Panc1 (cell line): ENCODE data around the gene DENND2A. TPM values are rescaled to one million over a fixed set of nuclear protein-coding genes. Genes with fewer than 3 reads are reported as not detected.

Source experiments
- ATAC-seq: fragments of 200-7000 bp; cut with Tn5 transposase; 2 replicates; pipeline ENCODE4 v1.9.1; 2020; ENCODE audit warnings: mild to moderate bottlenecking, moderate library complexity
- BruUV-seq: library from RNA; stranded (reverse); fragments of 400-500 nt; replicated peaks from 2 replicates; lab custom pipeline; 2021; lab: Mats Ljungman, UMichigan
- CTCF ChIA-PET: fragments of 300-600 bp; sonication (Branson Sonifier 250); formaldehyde crosslinking; loops from one replicate; lab custom pipeline; 2022; ENCODE audit warnings: antibody characterized with exemption; lab: Charles Lee
- POLR2A ChIA-PET: fragments of 300-600 bp; sonication (Branson Sonifier 250); formaldehyde crosslinking; loops from one replicate; lab custom pipeline; 2022; ENCODE audit warnings: antibody characterized with exemption; lab: Charles Lee
- DNase-seq: peaks from one replicate; pipeline ENCODE4 v3.0.0-alpha.2; 2010; ENCODE audit warnings: low read depth, low spot score
- H3K27ac ChIP-seq: 2 replicates; pipeline ENCODE4 v1.5.1; 2011; ENCODE audit warnings: mild to moderate bottlenecking, low read length, inconsistent platforms
- H3K27me3 ChIP-seq: fragments of 200-500 bp; sonication (Bioruptor generic); 2 replicates; pipeline ENCODE4 v1.6.0; 2014; ENCODE audit warnings: low read length, inconsistent platforms; ENCODE audit not compliant: control insufficient read depth, insufficient read depth
- H3K36me3 ChIP-seq: fragments of 200-500 bp; sonication (Bioruptor generic); 2 replicates; pipeline ENCODE4 v1.5.1; 2014; ENCODE audit warnings: inconsistent platforms, mild to moderate bottlenecking, low read length, moderate library complexity; ENCODE audit not compliant: control insufficient read depth, insufficient read depth
- H3K4me1 ChIP-seq: 2 replicates; pipeline ENCODE4 v1.5.1; 2011; ENCODE audit warnings: inconsistent platforms, mild to moderate bottlenecking, low read length, moderate library complexity; ENCODE audit not compliant: control insufficient read depth, insufficient read depth
- H3K4me3 ChIP-seq, 2 experiments: 2 replicates each; pipeline ENCODE4 v1.5.1; 2011 to 2012; ENCODE audit warnings: low read depth in 2 of 2, low read length in 2 of 2, mild to moderate bottlenecking in 2 of 2, inconsistent platforms in 1 of 2, moderate library complexity in 1 of 2
- H3K9me3 ChIP-seq: fragments of 200-500 bp; sonication (Bioruptor generic); 2 replicates; pipeline ENCODE4 v1.5.1; 2014; ENCODE audit warnings: low read depth, mild to moderate bottlenecking, inconsistent platforms, low read length, moderate library complexity; ENCODE audit not compliant: control insufficient read depth, insufficient read depth
- POLR2AphosphoS5 ChIP-seq: IDR thresholded peaks from 2 replicates; pipeline ENCODE4 v1.6.1; 2012; ENCODE audit warnings: mild to moderate bottlenecking, low read depth, low read length, moderate library complexity
- SIN3A ChIP-seq: IDR thresholded peaks from 2 replicates; pipeline ENCODE4 v1.6.1; 2012; ENCODE audit warnings: low read depth, mild to moderate bottlenecking, low read length, moderate library complexity, borderline replicate concordance; ENCODE audit not compliant: insufficient read depth
- TCF7L2 ChIP-seq: IDR thresholded peaks from 2 replicates; pipeline ENCODE4 v1.6.1; 2011; ENCODE audit warnings: mild to moderate bottlenecking, low read depth, low read length, inconsistent platforms
- in situ Hi-C: cut with HindIII; loops from 2 replicates; pipeline ENCODE4 v1.10.0; 2016; ENCODE audit warnings: low sequenced_read_pairs, low pct_unique_long_range_greater_than_20kb
- intact Hi-C: fragments of 100-400 bp; cut with micrococcal nuclease; formaldehyde crosslinking; loops from one replicate; pipeline ENCODE4 v1.10.0; 2022; ENCODE audit not compliant: unreplicated experiment
- total RNA-seq: library from RNA; stranded (reverse); gene quantifications from one replicate; pipeline ENCODE4 v1.2.1, GENCODE V29; 2021; ENCODE audit not compliant: unreplicated experiment
- TF ChIP-seq, protein P1 (sequence below), 2 experiments: IDR thresholded peaks; 2 replicates each; pipeline ENCODE4 v1.6.1; 2011 to 2012; ENCODE audit warnings: low read depth in 2 of 2, control low read depth in 1 of 2, low read length in 1 of 2, mild to moderate bottlenecking in 1 of 2, moderate library complexity in 1 of 2; ENCODE audit not compliant: insufficient read depth in 1 of 2
- TF ChIP-seq, protein P2 (sequence below): fragments of 450-650 bp; IDR thresholded peaks from 2 replicates; pipeline ENCODE4 v1.5.1; 2017; ENCODE audit warnings: mild to moderate bottlenecking

DENND2A gene
- total RNA-seq, 1 experiment from 2014 or later, result 1.4 TPM

DNA sequence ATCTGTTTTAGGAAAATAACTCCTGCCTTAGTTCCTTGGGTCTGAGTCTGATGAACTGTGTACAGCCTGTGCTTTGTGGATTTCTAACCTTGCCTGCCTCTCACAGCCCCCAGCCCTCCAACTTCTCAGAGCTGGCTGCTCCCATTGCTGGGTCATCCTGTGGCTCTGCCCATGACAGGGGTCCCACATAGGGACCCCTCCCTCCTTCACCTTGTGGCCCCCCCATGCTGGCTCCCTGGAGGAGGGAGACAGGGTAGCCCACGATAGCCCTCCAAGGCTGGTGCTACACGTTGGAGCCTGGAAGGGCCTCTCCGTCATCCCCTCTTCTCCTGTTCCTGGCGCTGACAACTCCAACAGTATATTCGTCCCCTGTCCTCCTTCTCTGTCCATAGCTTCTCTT is 2.8 kb upstream of the DENND2A start:
- in situ Hi-C loops, result no loop called here
- DNase-seq (no peak), ATAC-seq (no peak)
- H3K27me3 ChIP-seq, result peaks cover 3% of the 10 kb centered on the region; the same call in 1 of the 2 replicates
- no peaks in the 10 kb centered on the region for H3K9me3 ChIP-seq
- ChIA-PET CTCF (no interaction called here), POLR2A (no interaction called here)
- no peak overlapping the region for H3K4me3 ChIP-seq
- no peaks in the 10 kb centered on the region for H3K4me1 ChIP-seq
- no TSS peak for BruUV-seq
- intact Hi-C loops, result no loop called here
- no peak overlapping the region for H3K27ac ChIP-seq
- TF ChIP-seq, protein P1, sequence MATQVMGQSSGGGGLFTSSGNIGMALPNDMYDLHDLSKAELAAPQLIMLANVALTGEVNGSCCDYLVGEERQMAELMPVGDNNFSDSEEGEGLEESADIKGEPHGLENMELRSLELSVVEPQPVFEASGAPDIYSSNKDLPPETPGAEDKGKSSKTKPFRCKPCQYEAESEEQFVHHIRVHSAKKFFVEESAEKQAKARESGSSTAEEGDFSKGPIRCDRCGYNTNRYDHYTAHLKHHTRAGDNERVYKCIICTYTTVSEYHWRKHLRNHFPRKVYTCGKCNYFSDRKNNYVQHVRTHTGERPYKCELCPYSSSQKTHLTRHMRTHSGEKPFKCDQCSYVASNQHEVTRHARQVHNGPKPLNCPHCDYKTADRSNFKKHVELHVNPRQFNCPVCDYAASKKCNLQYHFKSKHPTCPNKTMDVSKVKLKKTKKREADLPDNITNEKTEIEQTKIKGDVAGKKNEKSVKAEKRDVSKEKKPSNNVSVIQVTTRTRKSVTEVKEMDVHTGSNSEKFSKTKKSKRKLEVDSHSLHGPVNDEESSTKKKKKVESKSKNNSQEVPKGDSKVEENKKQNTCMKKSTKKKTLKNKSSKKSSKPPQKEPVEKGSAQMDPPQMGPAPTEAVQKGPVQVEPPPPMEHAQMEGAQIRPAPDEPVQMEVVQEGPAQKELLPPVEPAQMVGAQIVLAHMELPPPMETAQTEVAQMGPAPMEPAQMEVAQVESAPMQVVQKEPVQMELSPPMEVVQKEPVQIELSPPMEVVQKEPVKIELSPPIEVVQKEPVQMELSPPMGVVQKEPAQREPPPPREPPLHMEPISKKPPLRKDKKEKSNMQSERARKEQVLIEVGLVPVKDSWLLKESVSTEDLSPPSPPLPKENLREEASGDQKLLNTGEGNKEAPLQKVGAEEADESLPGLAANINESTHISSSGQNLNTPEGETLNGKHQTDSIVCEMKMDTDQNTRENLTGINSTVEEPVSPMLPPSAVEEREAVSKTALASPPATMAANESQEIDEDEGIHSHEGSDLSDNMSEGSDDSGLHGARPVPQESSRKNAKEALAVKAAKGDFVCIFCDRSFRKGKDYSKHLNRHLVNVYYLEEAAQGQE (IDR thresholded peaks at IDR 0.05; ENCODE audit: insufficient read depth in 1 of 2, low read depth in 2 of 2, low read length in 1 of 2), result no peak
- TF ChIP-seq SIN3A (no peak), TCF7L2 (no peak), POLR2AphosphoS5 (no peak)
- TF ChIP-seq, protein P2, sequence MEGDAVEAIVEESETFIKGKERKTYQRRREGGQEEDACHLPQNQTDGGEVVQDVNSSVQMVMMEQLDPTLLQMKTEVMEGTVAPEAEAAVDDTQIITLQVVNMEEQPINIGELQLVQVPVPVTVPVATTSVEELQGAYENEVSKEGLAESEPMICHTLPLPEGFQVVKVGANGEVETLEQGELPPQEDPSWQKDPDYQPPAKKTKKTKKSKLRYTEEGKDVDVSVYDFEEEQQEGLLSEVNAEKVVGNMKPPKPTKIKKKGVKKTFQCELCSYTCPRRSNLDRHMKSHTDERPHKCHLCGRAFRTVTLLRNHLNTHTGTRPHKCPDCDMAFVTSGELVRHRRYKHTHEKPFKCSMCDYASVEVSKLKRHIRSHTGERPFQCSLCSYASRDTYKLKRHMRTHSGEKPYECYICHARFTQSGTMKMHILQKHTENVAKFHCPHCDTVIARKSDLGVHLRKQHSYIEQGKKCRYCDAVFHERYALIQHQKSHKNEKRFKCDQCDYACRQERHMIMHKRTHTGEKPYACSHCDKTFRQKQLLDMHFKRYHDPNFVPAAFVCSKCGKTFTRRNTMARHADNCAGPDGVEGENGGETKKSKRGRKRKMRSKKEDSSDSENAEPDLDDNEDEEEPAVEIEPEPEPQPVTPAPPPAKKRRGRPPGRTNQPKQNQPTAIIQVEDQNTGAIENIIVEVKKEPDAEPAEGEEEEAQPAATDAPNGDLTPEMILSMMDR, result no peak
- H3K36me3 ChIP-seq, result no peaks in the 10 kb centered on the region

DNA sequence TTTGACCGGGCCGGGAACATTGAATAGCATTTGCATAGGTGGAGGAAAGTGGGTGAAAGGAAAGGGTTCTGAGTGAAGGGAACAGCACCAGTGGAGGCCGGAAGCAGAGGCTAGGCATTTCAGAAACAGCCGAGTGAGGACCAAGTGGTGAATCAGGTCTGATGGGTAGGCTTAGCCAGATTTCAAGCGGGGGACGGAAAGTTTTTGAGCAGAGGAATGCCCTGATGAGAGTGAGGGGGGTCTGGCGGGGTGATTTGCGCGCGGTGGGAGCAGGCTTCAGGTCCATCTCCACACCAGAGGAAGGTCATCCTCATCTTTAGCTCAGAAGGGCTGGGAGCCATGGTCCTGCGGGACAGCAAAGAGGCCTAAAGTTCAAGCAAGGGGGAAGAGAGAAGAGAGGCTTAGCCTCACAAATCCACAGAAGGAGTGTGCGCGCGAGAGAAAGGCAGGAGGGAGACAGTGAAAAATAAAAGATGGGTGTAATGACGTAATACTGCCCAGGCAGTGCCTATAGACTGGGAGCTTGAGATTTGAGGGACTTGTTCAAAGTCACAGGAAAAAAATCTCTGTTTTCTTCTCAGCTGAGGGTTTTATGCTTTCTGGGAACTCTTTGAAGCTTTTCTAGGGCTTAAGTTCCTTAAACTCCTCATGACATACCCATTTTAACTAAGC is 1.0 kb upstream of the DENND2A start:
- CTCF ChIA-PET, result interaction anchor here (0.7 kb wide), 1 partner anchor 336 kb away, joined by 5 read pairs; no protein-coding TSS in a partner anchor
- Histone ChIP-seq H3K27ac (no peak overlapping the region), H3K4me3 (no peak overlapping the region), H3K9me3 (no peaks in the 10 kb centered on the region), H3K4me1 (no peaks in the 10 kb centered on the region), H3K36me3 (no peaks in the 10 kb centered on the region), H3K27me3 (peaks cover 3% of the 10 kb centered on the region; the same call in 1 of the 2 replicates)
- no peak for DNase-seq
- intact Hi-C loops (no loop called here), in situ Hi-C loops (no loop called here)
- TF ChIP-seq SIN3A (no peak), POLR2AphosphoS5 (no peak)
- TF ChIP-seq, protein P2, result no peak
- POLR2A ChIA-PET, result no interaction called here
- no peak for ATAC-seq
- no TSS peak for BruUV-seq
